Measurements from ENCODE around the gene NEU4.
"Not testable (repeated sequence)": the region's sequence is repeated elsewhere in the genome, so short reads cannot be mapped to it uniquely, and the experiment has no call there.

NEU4 gene

GRCh38 chr2:241796209-241796608, 12.8 kb upstream of the NEU4 start:
- Histone ChIP-seq H3K9ac (ENCODE audit: low read depth, low read length) (no peak overlapping the region), H3K4me1 (ENCODE audit: control insufficient read depth, insufficient read depth, low read length) (no peaks in the 10 kb centered on the region), H3K27me3 (ENCODE audit: control insufficient read depth, insufficient read depth, low read length) (peaks cover 37% of the 10 kb centered on the region), H3K9me3 (replicated peaks; ENCODE audit: low read length) (no peaks in the 10 kb centered on the region), H3K4me3 (ENCODE audit: low read length) (no peak overlapping the region), H3K36me3 (ENCODE audit: insufficient read depth, low read length) (no peaks in the 10 kb centered on the region), H3K4me2 (ENCODE audit: low read length) (no peak overlapping the region)

GRCh38 chr2:241796610-241797138, 12.3 kb upstream of the NEU4 start:
- Histone ChIP-seq H3K9me3 (replicated peaks; ENCODE audit: low read length) (no peaks in the 10 kb centered on the region), H3K4me3 (ENCODE audit: low read length) (no peak overlapping the region), H3K27me3 (ENCODE audit: control insufficient read depth, insufficient read depth, low read length) (peaks cover 35% of the 10 kb centered on the region), H3K4me1 (ENCODE audit: control insufficient read depth, insufficient read depth, low read length) (no peaks in the 10 kb centered on the region), H3K36me3 (ENCODE audit: insufficient read depth, low read length) (no peaks in the 10 kb centered on the region), H3K4me2 (ENCODE audit: low read length) (no peak overlapping the region), H3K9ac (ENCODE audit: low read depth, low read length) (no peak overlapping the region)

GRCh38 chr2:241797441-241798080, 11.4 kb upstream of the NEU4 start:
- H3K9me3 ChIP-seq (replicated peaks; ENCODE audit: low read length): no peaks in the 10 kb centered on the region
- no peak overlapping the region for H3K4me2 ChIP-seq (ENCODE audit: low read length)

GRCh38 chr2:241798081-241798630, 10.8 kb upstream of the NEU4 start:
- Histone ChIP-seq H3K36me3 (ENCODE audit: insufficient read depth, low read length) (no peaks in the 10 kb centered on the region), H3K4me1 (ENCODE audit: control insufficient read depth, insufficient read depth, low read length) (peaks cover 2% of the 10 kb centered on the region), H3K4me3 (ENCODE audit: low read length) (no peak overlapping the region), H3K9me3 (replicated peaks; ENCODE audit: low read length) (no peaks in the 10 kb centered on the region), H3K27me3 (ENCODE audit: control insufficient read depth, insufficient read depth, low read length) (peaks cover 37% of the 10 kb centered on the region), H3K4me2 (ENCODE audit: low read length) (no peak overlapping the region), H3K9ac (ENCODE audit: low read depth, low read length) (no peak overlapping the region)

More at GRCh38 chr2:241797441-241798080, 11.4 kb upstream of the NEU4 start:
- Histone ChIP-seq H3K27me3 (ENCODE audit: control insufficient read depth, insufficient read depth, low read length) (peaks cover 31% of the 10 kb centered on the region), H3K4me3 (ENCODE audit: low read length) (no peak overlapping the region), H3K4me1 (ENCODE audit: control insufficient read depth, insufficient read depth, low read length) (no peaks in the 10 kb centered on the region), H3K9ac (ENCODE audit: low read depth, low read length) (no peak overlapping the region), H3K36me3 (ENCODE audit: insufficient read depth, low read length) (no peaks in the 10 kb centered on the region)

GRCh38 chr2:241798631-241799521, 10.1 kb upstream of the NEU4 start:
- Histone ChIP-seq H3K4me2 (ENCODE audit: low read length) (no peak overlapping the region), H3K4me1 (ENCODE audit: control insufficient read depth, insufficient read depth, low read length) (peaks cover 10% of the 10 kb centered on the region), H3K36me3 (ENCODE audit: insufficient read depth, low read length) (no peaks in the 10 kb centered on the region), H3K9ac (ENCODE audit: low read depth, low read length) (no peak overlapping the region), H3K4me3 (ENCODE audit: low read length) (no peak overlapping the region), H3K27me3 (ENCODE audit: control insufficient read depth, insufficient read depth, low read length) (peaks cover 39% of the 10 kb centered on the region), H3K9me3 (replicated peaks; ENCODE audit: low read length) (no peaks in the 10 kb centered on the region)

GRCh38 chr2:241799522-241800197, 9.3 kb upstream of the NEU4 start:
- Histone ChIP-seq H3K36me3 (ENCODE audit: insufficient read depth, low read length) (no peaks in the 10 kb centered on the region), H3K27me3 (ENCODE audit: control insufficient read depth, insufficient read depth, low read length) (peaks cover 46% of the 10 kb centered on the region), H3K9me3 (replicated peaks; ENCODE audit: low read length) (no peaks in the 10 kb centered on the region), H3K9ac (ENCODE audit: low read depth, low read length) (no peak overlapping the region), H3K4me2 (ENCODE audit: low read length) (no peak overlapping the region), H3K4me1 (ENCODE audit: control insufficient read depth, insufficient read depth, low read length) (peaks cover 17% of the 10 kb centered on the region), H3K4me3 (ENCODE audit: low read length) (no peak overlapping the region)

- not testable (repeated sequence) for H3K36me3 ChIP-seq (ENCODE audit: insufficient read depth, low read length); H3K9ac ChIP-seq (ENCODE audit: low read depth, low read length); H3K9me3 ChIP-seq (replicated peaks; ENCODE audit: low read length); H3K4me3 ChIP-seq (ENCODE audit: low read length); H3K4me2 ChIP-seq (ENCODE audit: low read length)
- Histone ChIP-seq H3K27me3 (ENCODE audit: control insufficient read depth, insufficient read depth, low read length) (peaks cover 44% of the 10 kb centered on the region), H3K4me1 (ENCODE audit: control insufficient read depth, insufficient read depth, low read length) (peaks cover 21% of the 10 kb centered on the region)
These were observed 8.6 kb upstream of the NEU4 start for GRCh38 chr2:241800198-241800903.

- Histone ChIP-seq H3K4me1 (ENCODE audit: control insufficient read depth, insufficient read depth, low read length) (peaks cover 21% of the 10 kb centered on the region), H3K4me2 (ENCODE audit: low read length) (no peak overlapping the region), H3K36me3 (ENCODE audit: insufficient read depth, low read length) (no peaks in the 10 kb centered on the region), H3K9ac (ENCODE audit: low read depth, low read length) (no peak overlapping the region), H3K4me3 (ENCODE audit: low read length) (no peak overlapping the region), H3K27me3 (ENCODE audit: control insufficient read depth, insufficient read depth, low read length) (peaks cover 37% of the 10 kb centered on the region), H3K9me3 (replicated peaks; ENCODE audit: low read length) (no peaks in the 10 kb centered on the region)
These were observed 7.2 kb upstream of the NEU4 start for GRCh38 chr2:241801611-241802420.

GRCh38 chr2:241802421-241803318, 6.3 kb upstream of the NEU4 start:
- Histone ChIP-seq H3K4me1 (ENCODE audit: control insufficient read depth, insufficient read depth, low read length) (peaks cover 21% of the 10 kb centered on the region), H3K9me3 (replicated peaks; ENCODE audit: low read length) (no peaks in the 10 kb centered on the region), H3K27me3 (ENCODE audit: control insufficient read depth, insufficient read depth, low read length) (peaks cover 29% of the 10 kb centered on the region), H3K9ac (ENCODE audit: low read depth, low read length) (no peak overlapping the region), H3K4me3 (ENCODE audit: low read length) (no peak overlapping the region), H3K36me3 (ENCODE audit: insufficient read depth, low read length) (no peaks in the 10 kb centered on the region), H3K4me2 (ENCODE audit: low read length) (peak overlapping the region; percentile 91)
